ENCODE measurements around the gene NOP9.

- no peak for TF ChIP-seq CTCF (IDR thresholded peaks at IDR 0.05)
- TF ChIP-seq POLR2A (IDR thresholded peaks at IDR 0.05): no peak
These were observed 47.8 kb upstream of the NOP9 start for GRCh38 chr14:24251880-24252288.
